ENCODE results near the gene ITGA3. TPM values are rescaled to one million over a fixed set of nuclear protein-coding genes. Genes with fewer than 3 reads are reported as not detected.

The ITGA3 gene
- total and polyA plus RNA-seq, 2 of the 13 experiments (the other 11 are each of a cell fraction or from before 2014, with no cell fraction given), result 0.48 to 0.69 TPM

DNA sequence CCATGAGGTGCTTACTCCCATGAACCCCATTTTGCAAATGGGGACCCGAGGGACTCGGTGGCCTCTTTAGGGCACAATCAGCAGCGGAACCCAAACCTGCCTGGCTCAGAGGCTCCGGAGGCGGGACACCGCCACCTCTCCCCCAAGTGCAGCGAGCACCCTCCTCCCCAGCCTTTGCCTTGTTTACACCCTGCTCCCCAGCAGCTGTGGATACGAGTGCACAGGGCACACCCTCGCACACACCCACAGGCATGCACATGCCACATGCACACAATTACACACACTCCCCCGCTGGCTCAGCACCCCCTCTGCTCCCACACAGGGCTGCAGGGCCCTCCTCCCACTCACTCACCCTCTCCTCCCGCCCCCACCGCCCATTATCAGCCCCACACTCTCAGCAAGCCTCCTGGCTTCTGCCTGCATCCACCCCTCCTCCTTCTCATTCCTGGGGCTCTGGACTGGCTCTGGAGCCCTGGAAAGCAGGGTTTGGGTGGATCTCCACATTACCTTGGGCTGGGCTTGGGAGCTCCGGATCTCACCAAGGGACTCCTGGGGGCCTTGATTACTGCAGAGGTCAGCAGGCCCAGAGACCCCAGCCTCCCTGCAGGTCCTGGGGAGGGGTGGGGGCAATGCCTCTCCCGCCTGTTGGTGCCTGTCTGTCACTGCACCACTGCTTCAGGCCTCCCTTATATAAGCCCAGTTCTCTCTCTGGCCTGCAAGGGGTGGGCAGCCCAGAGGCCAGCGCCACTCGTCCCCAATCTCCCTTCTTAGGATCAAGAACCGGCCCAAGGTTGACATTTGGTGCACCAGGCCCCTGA, 45.6 kb downstream of the ITGA3 start (continued):
- no peak; the same call in 1 of the 2 replicates for TF ChIP-seq GABPB1 (CRISPR knock-in tag; IDR thresholded peaks at IDR 0.05)
- TF ChIP-seq HNF4A (CRISPR knock-in tag; IDR thresholded peaks at IDR 0.05), result peak; percentile 56
- TF ChIP-seq PRPF4 (IDR thresholded peaks at IDR 0.05; ENCODE audit: low read depth, low read length, poor library complexity, severe bottlenecking), result no peak
- no peak for TF ChIP-seq NFIC (IDR thresholded peaks at IDR 0.05; ENCODE audit: low read length)
- no peak for TF ChIP-seq BRCA1 (CRISPR knock-in tag; IDR thresholded peaks at IDR 0.05)
- no peak for TF ChIP-seq ZNF713 (CRISPR knock-in tag; IDR thresholded peaks at IDR 0.05)
- no peak for TF ChIP-seq TFDP2 (CRISPR knock-in tag; IDR thresholded peaks at IDR 0.05)
- TF ChIP-seq, protein P1, sequence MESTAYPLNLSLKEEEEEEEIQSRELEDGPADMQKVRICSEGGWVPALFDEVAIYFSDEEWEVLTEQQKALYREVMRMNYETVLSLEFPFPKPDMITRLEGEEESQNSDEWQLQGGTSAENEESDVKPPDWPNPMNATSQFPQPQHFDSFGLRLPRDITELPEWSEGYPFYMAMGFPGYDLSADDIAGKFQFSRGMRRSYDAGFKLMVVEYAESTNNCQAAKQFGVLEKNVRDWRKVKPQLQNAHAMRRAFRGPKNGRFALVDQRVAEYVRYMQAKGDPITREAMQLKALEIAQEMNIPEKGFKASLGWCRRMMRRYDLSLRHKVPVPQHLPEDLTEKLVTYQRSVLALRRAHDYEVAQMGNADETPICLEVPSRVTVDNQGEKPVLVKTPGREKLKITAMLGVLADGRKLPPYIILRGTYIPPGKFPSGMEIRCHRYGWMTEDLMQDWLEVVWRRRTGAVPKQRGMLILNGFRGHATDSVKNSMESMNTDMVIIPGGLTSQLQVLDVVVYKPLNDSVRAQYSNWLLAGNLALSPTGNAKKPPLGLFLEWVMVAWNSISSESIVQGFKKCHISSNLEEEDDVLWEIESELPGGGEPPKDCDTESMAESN (CRISPR knock-in tag; conservative IDR thresholded peaks at IDR 0.05), result no peak
- no peak for TF ChIP-seq SETDB1 (CRISPR knock-in tag; IDR thresholded peaks at IDR 0.05; ENCODE audit: borderline replicate concordance)
- TF ChIP-seq SYNCRIP (IDR thresholded peaks at IDR 0.05; ENCODE audit: insufficient read depth, low read depth, low read length), result no peak
- TF ChIP-seq SSRP1 (CRISPR knock-in tag; IDR thresholded peaks at IDR 0.05), result no peak
- no peak for TF ChIP-seq IKZF4 (CRISPR knock-in tag; IDR thresholded peaks at IDR 0.05; ENCODE audit: borderline replicate concordance, low read depth, not compliant biosample characterization)
- TF ChIP-seq REL (CRISPR knock-in tag; conservative IDR thresholded peaks at IDR 0.05), result no peak
- TF ChIP-seq ZNF3 (CRISPR knock-in tag; IDR thresholded peaks at IDR 0.05), result no peak
- no peak for TF ChIP-seq FOXA1 (IDR thresholded peaks at IDR 0.05)
- peak; percentile 78 for TF ChIP-seq FOXA1 (CRISPR knock-in tag; IDR thresholded peaks at IDR 0.05)
- TF ChIP-seq MAFK (conservative IDR thresholded peaks at IDR 0.05 in 1 of 2, IDR thresholded peaks at IDR 0.05 in 1 of 2; ENCODE audit: low read length in 2 of 2), result no peak
- TF ChIP-seq, protein P2, sequence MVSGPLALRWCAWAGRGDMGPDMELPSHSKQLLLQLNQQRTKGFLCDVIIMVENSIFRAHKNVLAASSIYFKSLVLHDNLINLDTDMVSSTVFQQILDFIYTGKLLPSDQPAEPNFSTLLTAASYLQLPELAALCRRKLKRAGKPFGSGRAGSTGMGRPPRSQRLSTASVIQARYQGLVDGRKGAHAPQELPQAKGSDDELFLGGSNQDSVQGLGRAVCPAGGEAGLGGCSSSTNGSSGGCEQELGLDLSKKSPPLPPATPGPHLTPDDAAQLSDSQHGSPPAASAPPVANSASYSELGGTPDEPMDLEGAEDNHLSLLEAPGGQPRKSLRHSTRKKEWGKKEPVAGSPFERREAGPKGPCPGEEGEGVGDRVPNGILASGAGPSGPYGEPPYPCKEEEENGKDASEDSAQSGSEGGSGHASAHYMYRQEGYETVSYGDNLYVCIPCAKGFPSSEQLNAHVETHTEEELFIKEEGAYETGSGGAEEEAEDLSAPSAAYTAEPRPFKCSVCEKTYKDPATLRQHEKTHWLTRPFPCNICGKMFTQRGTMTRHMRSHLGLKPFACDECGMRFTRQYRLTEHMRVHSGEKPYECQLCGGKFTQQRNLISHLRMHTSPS (CRISPR knock-in tag; IDR thresholded peaks at IDR 0.05; ENCODE audit: low read depth), result no peak
- TF ChIP-seq ZBTB10 (CRISPR knock-in tag; IDR thresholded peaks at IDR 0.05; ENCODE audit: borderline replicate concordance), result peak; percentile 91
- no peak for TF ChIP-seq SALL2 (CRISPR knock-in tag; IDR thresholded peaks at IDR 0.05)
